WTC11 (cell line): ENCODE results near the gene HOMER3. TPM values are rescaled to one million over a fixed set of nuclear protein-coding genes. Genes with fewer than 3 reads are reported as not detected.

Experiments used
- ATAC-seq: fragments of 200-7000 bp; cut with Tn5 transposase; 2 replicates; pipeline ENCODE4 v1.10.0; 2021; ENCODE audit warnings: mild to moderate bottlenecking, moderate library complexity
- CTCF ChIA-PET: fragments of 300-600 bp; sonication (Branson Sonifier 250); formaldehyde crosslinking; loops from one replicate; lab custom pipeline; 2021; ENCODE audit warnings: antibody characterized with exemption; lab: Charles Lee
- POLR2A ChIA-PET: fragments of 350-600 bp; sonication (Branson Sonifier 250); formaldehyde crosslinking; loops from one replicate; lab custom pipeline; 2021; ENCODE audit warnings: antibody characterized with exemption; lab: Charles Lee
- DNase-seq: peaks from one replicate; pipeline ENCODE4 v3.0.0; 2021; ENCODE audit warnings: low spot score
- H3K27ac Mint-ChIP-seq: 2 replicates; pipeline ENCODE4 v1.8.0; 2021; ENCODE audit warnings: mixed read lengths
- H3K27me3 Mint-ChIP-seq: 2 replicates; pipeline ENCODE4 v1.8.0; 2021; ENCODE audit warnings: low read depth, mild to moderate bottlenecking, moderate library complexity, mixed read lengths
- H3K36me3 Mint-ChIP-seq: 2 replicates; pipeline ENCODE4 v1.8.0; 2021; ENCODE audit warnings: mixed read lengths
- H3K4me1 Mint-ChIP-seq: 2 replicates; pipeline ENCODE4 v1.8.0; 2022; ENCODE audit warnings: mixed read lengths
- H3K4me3 Mint-ChIP-seq: 2 replicates; pipeline ENCODE4 v1.8.0; 2021; ENCODE audit warnings: mild to moderate bottlenecking, moderate library complexity, mixed read lengths
- H3K9me3 Mint-ChIP-seq: 2 replicates; pipeline ENCODE4 v1.8.0; 2021; ENCODE audit warnings: mixed read lengths
- ATF1 ChIP-seq: sonication (generic); formaldehyde crosslinking; IDR thresholded peaks from 2 replicates; pipeline ENCODE4 v1.8.1; 2023; ENCODE audit warnings: mild to moderate bottlenecking, moderate library complexity, missing genetic modification reagents
- CDX4 ChIP-seq: fragments of 250-450 bp; sonication (Bioruptor Pico); IDR thresholded peaks from 2 replicates; pipeline ENCODE4 v1.9.0; 2021; ENCODE audit warnings: moderate library complexity, mild to moderate bottlenecking, inconsistent platforms, borderline replicate concordance
- ELF4 ChIP-seq: sonication (generic); formaldehyde crosslinking; IDR thresholded peaks from 2 replicates; pipeline ENCODE4 v1.8.1; 2022; ENCODE audit warnings: low read depth, mild to moderate bottlenecking, moderate library complexity, missing genetic modification reagents
- EMX1 ChIP-seq: fragments of 250-450 bp; sonication (Bioruptor Pico); IDR thresholded peaks from 2 replicates; pipeline ENCODE4 v1.8.0; 2021; ENCODE audit warnings: mild to moderate bottlenecking
- ETV6 ChIP-seq: sonication (generic); formaldehyde crosslinking; IDR thresholded peaks from 2 replicates; pipeline ENCODE4 v1.8.1; 2022; ENCODE audit warnings: mild to moderate bottlenecking, missing genetic modification reagents
- FOXJ3 ChIP-seq: sonication (generic); formaldehyde crosslinking; IDR thresholded peaks from 2 replicates; pipeline ENCODE4 v1.9.0; 2021; ENCODE audit warnings: missing genetic modification reagents, mild to moderate bottlenecking, borderline replicate concordance
- GABPB1 ChIP-seq: sonication (generic); formaldehyde crosslinking; IDR thresholded peaks from 2 replicates; pipeline ENCODE4 v1.8.1; 2023; ENCODE audit warnings: mild to moderate bottlenecking, missing genetic modification reagents
- JUN ChIP-seq: sonication (generic); formaldehyde crosslinking; IDR thresholded peaks from 2 replicates; pipeline ENCODE4 v1.8.0; 2023; ENCODE audit warnings: mild to moderate bottlenecking, missing genetic modification reagents
- NFE2L1 ChIP-seq: sonication (generic); formaldehyde crosslinking; IDR thresholded peaks from 2 replicates; pipeline ENCODE4 v1.8.1; 2023; ENCODE audit warnings: missing genetic modification reagents
- NR1H2 ChIP-seq: sonication (generic); formaldehyde crosslinking; IDR thresholded peaks from 2 replicates; pipeline ENCODE4 v1.9.0; 2021; ENCODE audit warnings: mild to moderate bottlenecking, moderate library complexity, missing genetic modification reagents
- PRRX2 ChIP-seq: fragments of 250-450 bp; sonication (Bioruptor Pico); IDR thresholded peaks from 2 replicates; pipeline ENCODE4 v1.8.0; 2021; ENCODE audit warnings: mild to moderate bottlenecking
- SP1 ChIP-seq: sonication (generic); formaldehyde crosslinking; conservative IDR thresholded peaks from 2 replicates; pipeline ENCODE4 v1.8.1; 2022; ENCODE audit warnings: missing genetic modification reagents
- ZNF281 ChIP-seq: sonication (generic); formaldehyde crosslinking; IDR thresholded peaks from 2 replicates; pipeline ENCODE4 v1.8.0; 2023; ENCODE audit warnings: mild to moderate bottlenecking, missing genetic modification reagents
- ZNF317 ChIP-seq: sonication (generic); formaldehyde crosslinking; IDR thresholded peaks from 2 replicates; pipeline ENCODE4 v1.8.1; 2023; ENCODE audit warnings: low read depth, mild to moderate bottlenecking, moderate library complexity, missing genetic modification reagents, borderline replicate concordance
- ZNF425 ChIP-seq: fragments of 250-450 bp; sonication (Bioruptor Pico); conservative IDR thresholded peaks from 2 replicates; pipeline ENCODE4 v1.9.0; 2021; ENCODE audit warnings: mild to moderate bottlenecking
- total RNA-seq: library from RNA; stranded (reverse); gene quantifications from 3 replicates; pipeline ENCODE4 v1.2.3, GENCODE V29; 2021
- TF ChIP-seq, protein P1 (sequence below): sonication (generic); formaldehyde crosslinking; conservative IDR thresholded peaks from 2 replicates; pipeline ENCODE4 v1.8.1; 2022; ENCODE audit warnings: mild to moderate bottlenecking, missing genetic modification reagents
- TF ChIP-seq, protein P2 (sequence below): fragments of 250-450 bp; sonication (Bioruptor Pico); IDR thresholded peaks from 2 replicates; pipeline ENCODE4 v1.8.0; 2021; ENCODE audit warnings: mild to moderate bottlenecking
- TF ChIP-seq, protein P3 (sequence below): sonication (generic); formaldehyde crosslinking; IDR thresholded peaks from 2 replicates; pipeline ENCODE4 v1.8.0; 2022; ENCODE audit warnings: missing genetic modification reagents

The HOMER3 gene
- total RNA-seq, 1 experiment from 2014 or later: 28.2 TPM

GRCh38 chr19:18961767-18962620 is 21.0 kb upstream of the HOMER3 start (continued):
- TF ChIP-seq FOXJ3 (CRISPR knock-in tag) (no peak), CDX4 (no peak), ATF1 (CRISPR knock-in tag) (no peak), ETV6 (CRISPR knock-in tag) (no peak), SP1 (0 out of 2 replicates have a peak, but pooled peaks have one; percentile 23), ELF4 (no peak), GABPB1 (CRISPR knock-in tag) (no peak), NFE2L1 (no peak)
- TF ChIP-seq, protein P1, sequence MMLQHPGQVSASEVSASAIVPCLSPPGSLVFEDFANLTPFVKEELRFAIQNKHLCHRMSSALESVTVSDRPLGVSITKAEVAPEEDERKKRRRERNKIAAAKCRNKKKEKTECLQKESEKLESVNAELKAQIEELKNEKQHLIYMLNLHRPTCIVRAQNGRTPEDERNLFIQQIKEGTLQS (CRISPR knock-in tag): no peak

DNA sequence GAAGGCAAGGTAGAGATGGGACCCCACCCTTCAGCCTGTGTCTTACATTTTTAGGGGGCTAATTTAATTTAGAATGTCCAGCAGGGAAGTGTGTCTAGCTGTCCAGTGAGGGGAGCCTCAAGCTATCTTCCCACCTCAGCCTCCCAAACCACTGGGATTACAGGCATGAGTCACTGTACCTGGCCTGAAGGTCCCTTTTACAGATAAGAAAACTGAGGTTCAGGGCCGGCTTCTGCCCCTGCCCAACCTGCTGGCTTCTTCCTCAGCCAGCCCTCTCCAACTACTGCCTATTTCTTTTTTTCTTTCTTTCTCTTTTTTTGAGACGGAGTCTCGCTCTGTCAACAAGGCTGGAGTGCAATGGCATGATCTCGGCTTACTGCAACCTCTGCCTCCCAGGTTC is 19.4 kb upstream of the HOMER3 start:
- ATAC-seq (no peak), DNase-seq (no peak)
- H3K4me1 Mint-ChIP-seq: peaks cover 10% of the 10 kb centered on the region
- H3K27me3 Mint-ChIP-seq: peaks cover 27% of the 10 kb centered on the region
- TF ChIP-seq PRRX2 (CRISPR knock-in tag): no peak
- no peak for TF ChIP-seq EMX1
- no peak for TF ChIP-seq ZNF425 (CRISPR knock-in tag)
- TF ChIP-seq, protein P2, sequence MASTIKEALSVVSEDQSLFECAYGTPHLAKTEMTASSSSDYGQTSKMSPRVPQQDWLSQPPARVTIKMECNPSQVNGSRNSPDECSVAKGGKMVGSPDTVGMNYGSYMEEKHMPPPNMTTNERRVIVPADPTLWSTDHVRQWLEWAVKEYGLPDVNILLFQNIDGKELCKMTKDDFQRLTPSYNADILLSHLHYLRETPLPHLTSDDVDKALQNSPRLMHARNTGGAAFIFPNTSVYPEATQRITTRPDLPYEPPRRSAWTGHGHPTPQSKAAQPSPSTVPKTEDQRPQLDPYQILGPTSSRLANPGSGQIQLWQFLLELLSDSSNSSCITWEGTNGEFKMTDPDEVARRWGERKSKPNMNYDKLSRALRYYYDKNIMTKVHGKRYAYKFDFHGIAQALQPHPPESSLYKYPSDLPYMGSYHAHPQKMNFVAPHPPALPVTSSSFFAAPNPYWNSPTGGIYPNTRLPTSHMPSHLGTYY (CRISPR knock-in tag): no peak
- no peaks in the 10 kb centered on the region for H3K36me3 Mint-ChIP-seq
- no peak overlapping the region for H3K27ac Mint-ChIP-seq
- H3K4me3 Mint-ChIP-seq: no peak overlapping the region
- no peaks in the 10 kb centered on the region for H3K9me3 Mint-ChIP-seq
- POLR2A ChIA-PET: no interaction called here
- CTCF ChIA-PET: interaction anchor here (1.0 kb wide), 1 partner anchor 10 kb away, joined by 3 read pairs; no protein-coding TSS in a partner anchor

- Mint-ChIP-seq H3K36me3 (no peaks in the 10 kb centered on the region), H3K27me3 (peaks cover 13% of the 10 kb centered on the region), H3K9me3 (peaks cover 6% of the 10 kb centered on the region; the same call in 1 of the 2 replicates), H3K27ac (no peak overlapping the region), H3K4me1 (no peaks in the 10 kb centered on the region), H3K4me3 (no peak overlapping the region)
- no peak for ATAC-seq
- no peak for TF ChIP-seq NR1H2 (CRISPR knock-in tag)
- CTCF ChIA-PET: interaction anchor here (0.7 to 1.3 kb wide), 2 partner anchors 11 to 32 kb away, joined by 3 to 6 read pairs; no protein-coding TSS in a partner anchor
- no peak for DNase-seq
- POLR2A ChIA-PET: no interaction called here
Measured at GRCh38 chr19:18955042-18955441, 14.0 kb upstream of the HOMER3 start.

DNA sequence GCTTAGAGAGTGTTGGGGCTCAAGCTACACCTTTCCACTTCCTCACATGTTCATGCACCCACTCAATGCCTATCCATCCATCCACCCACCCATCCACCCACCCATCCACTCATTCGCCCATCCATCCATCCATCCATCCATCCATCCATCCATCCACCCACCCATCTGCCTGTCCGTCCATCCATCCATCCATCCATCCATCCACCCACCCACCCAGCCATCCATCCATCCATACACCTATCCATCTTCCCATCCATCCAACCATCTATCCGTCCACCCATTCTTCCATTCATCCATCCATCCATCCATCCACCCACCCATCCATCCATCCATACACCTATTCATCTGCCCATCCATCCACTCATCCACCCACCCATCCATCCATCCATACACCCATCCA is 13.1 kb upstream of the HOMER3 start:
- Mint-ChIP-seq H3K4me3 (no peak overlapping the region), H3K27me3 (peaks cover 10% of the 10 kb centered on the region), H3K4me1 (no peaks in the 10 kb centered on the region), H3K9me3 (peaks cover 6% of the 10 kb centered on the region; the same call in 1 of the 2 replicates), H3K27ac (no peak overlapping the region), H3K36me3 (no peaks in the 10 kb centered on the region)
- DNase-seq (no peak), ATAC-seq (no peak)
- ChIA-PET CTCF (interaction anchor here (1.4 kb wide), 1 partner anchor 33 kb away, joined by 5 read pairs; no protein-coding TSS in a partner anchor), POLR2A (no interaction called here)
- TF ChIP-seq FOXJ3 (CRISPR knock-in tag): no peak
- no peak for TF ChIP-seq ZNF317 (CRISPR knock-in tag)
- TF ChIP-seq JUN (CRISPR knock-in tag): no peak
- no peak for TF ChIP-seq ZNF281
- TF ChIP-seq, protein P3, sequence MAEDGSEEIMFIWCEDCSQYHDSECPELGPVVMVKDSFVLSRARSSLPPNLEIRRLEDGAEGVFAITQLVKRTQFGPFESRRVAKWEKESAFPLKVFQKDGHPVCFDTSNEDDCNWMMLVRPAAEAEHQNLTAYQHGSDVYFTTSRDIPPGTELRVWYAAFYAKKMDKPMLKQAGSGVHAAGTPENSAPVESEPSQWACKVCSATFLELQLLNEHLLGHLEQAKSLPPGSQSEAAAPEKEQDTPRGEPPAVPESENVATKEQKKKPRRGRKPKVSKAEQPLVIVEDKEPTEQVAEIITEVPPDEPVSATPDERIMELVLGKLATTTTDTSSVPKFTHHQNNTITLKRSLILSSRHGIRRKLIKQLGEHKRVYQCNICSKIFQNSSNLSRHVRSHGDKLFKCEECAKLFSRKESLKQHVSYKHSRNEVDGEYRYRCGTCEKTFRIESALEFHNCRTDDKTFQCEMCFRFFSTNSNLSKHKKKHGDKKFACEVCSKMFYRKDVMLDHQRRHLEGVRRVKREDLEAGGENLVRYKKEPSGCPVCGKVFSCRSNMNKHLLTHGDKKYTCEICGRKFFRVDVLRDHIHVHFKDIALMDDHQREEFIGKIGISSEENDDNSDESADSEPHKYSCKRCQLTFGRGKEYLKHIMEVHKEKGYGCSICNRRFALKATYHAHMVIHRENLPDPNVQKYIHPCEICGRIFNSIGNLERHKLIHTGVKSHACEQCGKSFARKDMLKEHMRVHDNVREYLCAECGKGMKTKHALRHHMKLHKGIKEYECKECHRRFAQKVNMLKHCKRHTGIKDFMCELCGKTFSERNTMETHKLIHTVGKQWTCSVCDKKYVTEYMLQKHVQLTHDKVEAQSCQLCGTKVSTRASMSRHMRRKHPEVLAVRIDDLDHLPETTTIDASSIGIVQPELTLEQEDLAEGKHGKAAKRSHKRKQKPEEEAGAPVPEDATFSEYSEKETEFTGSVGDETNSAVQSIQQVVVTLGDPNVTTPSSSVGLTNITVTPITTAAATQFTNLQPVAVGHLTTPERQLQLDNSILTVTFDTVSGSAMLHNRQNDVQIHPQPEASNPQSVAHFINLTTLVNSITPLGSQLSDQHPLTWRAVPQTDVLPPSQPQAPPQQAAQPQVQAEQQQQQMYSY: no peak
